Activated T-helper 17 cell treated with anti-CD3 and anti-CD28 coated beads, Interleukin-2, amount 50 U/mL, for 72 hours (primary cell): ENCODE data around the gene JUNB. TPM values are rescaled to one million over a fixed set of nuclear protein-coding genes. Genes with fewer than 3 reads are reported as not detected.

ENCODE experiments used
- total RNA-seq, 2 donors: library from RNA; stranded (reverse); gene quantifications; one replicate each; pipeline ENCODE4 v1.2.3, GENCODE V29; 2022

Gene JUNB
- total RNA-seq, 2 donors from 2014 or later = 328 to 586 TPM

Other genes with a start within 250 kb of the JUNB start
- gene ZNF564, start 240.0 kb upstream of the JUNB start, total RNA-seq = 1 to 10 TPM; 4.1 to 6.1 TPM
- 10 to 100 TPM in 1 of 2 donors, 1 to 10 TPM in 1; 7.3 to 11.1 TPM for gene ZNF490, start 180.7 kb upstream of the JUNB start, total RNA-seq
- gene ZNF791, start 180.6 kb upstream of the JUNB start, total RNA-seq = 10 to 100 TPM; 16.7 to 19.0 TPM
- gene MAN2B1, start 124.7 kb upstream of the JUNB start, total RNA-seq = 100 to 1,000 TPM; 199 to 247 TPM
- 10 to 100 TPM; 17.7 to 30.4 TPM for gene WDR83, start 124.7 kb upstream of the JUNB start, total RNA-seq
- 100 to 1,000 TPM; 125 to 167 TPM for gene DHPS, start 109.6 kb upstream of the JUNB start, total RNA-seq
- not detected for gene GNG14, start 103.5 kb upstream of the JUNB start, total RNA-seq
- 1 to 10 TPM; 4.7 to 9.9 TPM for gene FBXW9, start 94.9 kb upstream of the JUNB start, total RNA-seq
- 100 to 1,000 TPM in 1 of 2 donors, 10 to 100 TPM in 1; 71.9 to 106 TPM for gene TNPO2, start 67.6 kb upstream of the JUNB start, total RNA-seq
- gene TRIR, start 56.8 kb upstream of the JUNB start, total RNA-seq = 100 to 1,000 TPM; 135 to 172 TPM
- gene GET3, start 54.0 kb upstream of the JUNB start, total RNA-seq = 10 to 100 TPM; 37.7 to 66.6 TPM
- gene BEST2, start 39.7 kb upstream of the JUNB start, total RNA-seq = not detected
- 10 to 100 TPM; 22.5 to 44.4 TPM for gene HOOK2, start 15.9 kb upstream of the JUNB start, total RNA-seq
- gene PRDX2, start 10.3 kb downstream of the JUNB start, total RNA-seq = 100 to 1,000 TPM; 307 to 415 TPM
- gene THSD8, start 10.6 kb downstream of the JUNB start, total RNA-seq = 10 to 100 TPM; 25.5 to 32.7 TPM
- 10 to 100 TPM; 30.1 to 53.5 TPM for gene RNASEH2A, start 15.1 kb downstream of the JUNB start, total RNA-seq
- not detected for gene RTBDN, start 43.1 kb downstream of the JUNB start, total RNA-seq
- gene MAST1, start 47.0 kb downstream of the JUNB start, total RNA-seq = 1 to 10 TPM; 2.4 to 2.6 TPM
- 10 to 100 TPM; 32.5 to 34.2 TPM for gene DNASE2, start 90.0 kb downstream of the JUNB start, total RNA-seq
- under 1 TPM in 1 of 2 donors, not detected in 1; 0.61 TPM for gene KLF1, start 95.7 kb downstream of the JUNB start, total RNA-seq
- 10 to 100 TPM; 25.8 to 48.4 TPM for gene GCDH, start 99.7 kb downstream of the JUNB start, total RNA-seq
- 1 to 10 TPM; 1.6 to 6.2 TPM for gene SYCE2, start 127.8 kb downstream of the JUNB start, total RNA-seq
- gene FARSA, start 142.2 kb downstream of the JUNB start, total RNA-seq = 100 to 1,000 TPM in 1 of 2 donors, 10 to 100 TPM in 1; 87.9 to 130 TPM
- 100 to 1,000 TPM; 502 to 770 TPM for gene CALR, start 147.1 kb downstream of the JUNB start, total RNA-seq
- gene RAD23A, start 154.4 kb downstream of the JUNB start, total RNA-seq = 100 to 1,000 TPM; 129 to 156 TPM
- 10 to 100 TPM; 17.0 to 27.9 TPM for gene GADD45GIP1, start 165.7 kb downstream of the JUNB start, total RNA-seq
- under 1 TPM; 0.30 to 0.40 TPM for gene DAND5, start 178.1 kb downstream of the JUNB start, total RNA-seq
- gene NFIX, start 204.0 kb downstream of the JUNB start, total RNA-seq = 1 to 10 TPM in 1 of 2 donors, under 1 TPM in 1; 0.43 to 1.1 TPM